AG10803 (cell line): Measurements from ENCODE around the gene SH3BP5.

Experiments used
- DNase-seq: peaks from one replicate; pipeline ENCODE4 v3.0.0; 2010; ENCODE audit warnings: low read depth
- H3K4me3 ChIP-seq: 2 replicates; pipeline ENCODE4 v1.5.1; 2011; ENCODE audit warnings: mild to moderate bottlenecking, low read length, control low read depth
- TF ChIP-seq, protein P1 (sequence below): conservative IDR thresholded peaks from 2 replicates; pipeline ENCODE4 v1.5.1; 2011; ENCODE audit warnings: mild to moderate bottlenecking, low read length, control low read depth, inconsistent platforms

Gene SH3BP5

DNA sequence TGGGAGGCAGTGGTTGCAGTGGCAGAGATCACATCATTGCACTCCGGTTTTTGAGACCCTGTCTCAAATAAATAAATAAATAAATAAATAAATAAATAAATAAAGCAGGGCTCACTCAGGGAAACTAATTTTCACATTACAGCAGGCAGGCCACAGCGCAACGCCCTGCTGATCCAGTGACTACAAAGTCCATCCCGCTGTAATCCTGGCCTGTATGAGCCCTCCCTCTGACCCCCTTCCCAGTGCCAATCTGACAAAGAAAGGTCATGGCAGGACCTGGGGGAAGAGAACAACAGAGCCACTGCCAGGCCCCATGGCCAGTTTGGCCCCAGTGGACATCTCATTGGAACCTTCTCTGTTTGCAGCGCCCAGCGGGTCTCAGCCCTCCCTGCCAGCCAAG, 9.3 kb downstream of the SH3BP5 start:
- TF ChIP-seq, protein P1, sequence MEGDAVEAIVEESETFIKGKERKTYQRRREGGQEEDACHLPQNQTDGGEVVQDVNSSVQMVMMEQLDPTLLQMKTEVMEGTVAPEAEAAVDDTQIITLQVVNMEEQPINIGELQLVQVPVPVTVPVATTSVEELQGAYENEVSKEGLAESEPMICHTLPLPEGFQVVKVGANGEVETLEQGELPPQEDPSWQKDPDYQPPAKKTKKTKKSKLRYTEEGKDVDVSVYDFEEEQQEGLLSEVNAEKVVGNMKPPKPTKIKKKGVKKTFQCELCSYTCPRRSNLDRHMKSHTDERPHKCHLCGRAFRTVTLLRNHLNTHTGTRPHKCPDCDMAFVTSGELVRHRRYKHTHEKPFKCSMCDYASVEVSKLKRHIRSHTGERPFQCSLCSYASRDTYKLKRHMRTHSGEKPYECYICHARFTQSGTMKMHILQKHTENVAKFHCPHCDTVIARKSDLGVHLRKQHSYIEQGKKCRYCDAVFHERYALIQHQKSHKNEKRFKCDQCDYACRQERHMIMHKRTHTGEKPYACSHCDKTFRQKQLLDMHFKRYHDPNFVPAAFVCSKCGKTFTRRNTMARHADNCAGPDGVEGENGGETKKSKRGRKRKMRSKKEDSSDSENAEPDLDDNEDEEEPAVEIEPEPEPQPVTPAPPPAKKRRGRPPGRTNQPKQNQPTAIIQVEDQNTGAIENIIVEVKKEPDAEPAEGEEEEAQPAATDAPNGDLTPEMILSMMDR, result no peak
- no peak overlapping the region for H3K4me3 ChIP-seq
- no peak for DNase-seq

DNA sequence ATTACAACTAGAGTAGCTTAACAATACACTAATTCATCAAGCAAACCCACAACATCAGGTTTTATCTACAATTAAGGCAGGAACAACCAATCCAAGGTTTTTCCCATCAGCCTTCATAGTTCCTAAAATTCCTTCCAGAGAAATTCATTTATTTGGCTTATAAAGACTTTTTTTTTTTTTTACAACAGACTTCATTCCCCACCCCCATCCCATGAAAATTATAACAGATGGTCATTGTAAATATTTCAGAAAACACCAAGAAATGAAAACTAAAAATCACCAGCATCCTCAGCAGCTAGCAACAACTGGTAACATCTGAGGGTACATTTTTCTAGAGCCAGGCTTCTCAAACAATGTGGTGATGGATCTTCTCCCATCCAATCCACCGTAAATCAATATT, 11.0 kb downstream of the SH3BP5 start:
- no peak overlapping the region for H3K4me3 ChIP-seq
- TF ChIP-seq, protein P1, result no peak
- DNase-seq, result no peak

DNA sequence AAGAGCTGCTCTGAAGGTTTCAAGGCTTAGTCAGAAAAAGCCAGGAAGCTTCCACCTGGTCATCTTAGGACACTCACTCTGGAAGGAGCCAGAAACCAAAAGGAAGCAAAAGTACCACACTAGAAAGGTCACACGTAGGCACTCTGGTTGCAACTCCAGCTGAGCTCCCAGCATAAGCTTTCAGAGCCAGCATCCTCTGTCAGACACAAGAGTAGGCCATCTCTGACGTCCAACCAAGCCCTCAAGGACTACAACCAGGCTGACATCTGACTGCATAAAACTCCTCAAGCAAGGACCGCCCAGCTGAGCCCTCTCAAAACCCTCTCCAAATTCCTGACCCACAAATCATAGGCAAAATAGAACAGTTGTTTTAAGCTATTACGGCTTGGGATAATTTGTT, 12.8 kb downstream of the SH3BP5 start:
- DNase-seq, result peak; percentile 79
- TF ChIP-seq, protein P1, result no peak
- no peak overlapping the region for H3K4me3 ChIP-seq

DNA sequence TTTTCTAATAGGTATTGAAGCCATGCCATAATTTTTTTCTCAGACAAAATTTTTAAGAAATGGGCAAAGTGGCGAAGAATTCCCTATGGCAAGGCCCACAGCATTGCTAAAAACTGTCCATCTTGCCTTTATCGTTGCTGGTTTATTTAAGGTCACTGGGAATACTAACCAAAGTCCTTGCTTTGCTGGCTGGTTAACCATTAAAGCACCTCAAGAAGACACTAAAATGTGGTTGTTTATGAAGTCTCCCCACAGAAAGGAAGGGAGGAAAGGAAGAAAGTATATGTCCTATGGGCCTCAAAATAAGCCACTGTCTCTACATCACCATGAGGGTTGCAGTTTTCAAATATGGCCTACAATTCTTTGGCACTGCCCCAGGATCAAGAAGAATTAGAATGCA, 13.2 kb downstream of the SH3BP5 start:
- H3K4me3 ChIP-seq, result no peak overlapping the region
- DNase-seq, result no peak
- TF ChIP-seq, protein P1, result no peak

DNA sequence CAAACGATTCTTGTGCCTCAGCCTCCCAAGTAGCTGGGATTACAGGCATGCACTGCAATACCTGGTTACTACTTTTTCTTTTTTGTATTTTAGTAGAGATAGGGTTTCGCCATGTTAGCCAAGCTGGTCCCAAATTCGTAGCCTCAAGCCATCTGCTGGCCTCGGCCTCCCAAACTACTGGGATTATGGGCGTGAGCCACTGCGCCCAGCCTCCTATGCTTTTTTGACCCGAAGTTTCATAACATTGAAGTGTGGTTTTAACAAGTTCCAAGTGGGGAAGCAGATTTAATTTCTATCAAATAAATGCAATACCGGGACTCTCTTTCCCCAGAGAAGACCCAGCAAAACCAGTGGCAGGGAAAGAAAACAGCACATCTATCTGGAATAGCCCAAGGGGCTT, 13.7 kb downstream of the SH3BP5 start:
- TF ChIP-seq, protein P1, result no peak
- no peak for DNase-seq
- no peak overlapping the region for H3K4me3 ChIP-seq

DNA sequence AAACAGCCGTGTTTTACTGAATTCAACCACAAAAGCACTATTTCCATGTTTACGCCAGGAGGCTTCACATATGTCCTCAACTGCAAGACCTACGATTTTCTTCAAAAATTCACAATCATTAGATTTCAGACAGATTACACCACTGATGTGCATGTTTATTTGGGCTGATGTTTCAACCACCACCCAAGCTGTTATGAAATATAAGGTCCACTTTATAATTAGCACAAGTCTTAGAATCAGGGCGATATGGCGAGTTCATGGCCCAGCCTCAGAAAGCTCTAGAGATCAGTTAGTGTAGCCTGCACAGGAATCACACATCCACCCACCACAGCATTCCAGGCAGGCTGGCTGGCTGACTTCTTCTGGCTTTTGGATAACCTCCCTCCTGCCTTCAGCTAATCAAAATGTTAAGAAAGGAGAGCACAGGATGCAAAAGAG, 15.4 kb downstream of the SH3BP5 start:
- TF ChIP-seq, protein P1, result no peak

DNA sequence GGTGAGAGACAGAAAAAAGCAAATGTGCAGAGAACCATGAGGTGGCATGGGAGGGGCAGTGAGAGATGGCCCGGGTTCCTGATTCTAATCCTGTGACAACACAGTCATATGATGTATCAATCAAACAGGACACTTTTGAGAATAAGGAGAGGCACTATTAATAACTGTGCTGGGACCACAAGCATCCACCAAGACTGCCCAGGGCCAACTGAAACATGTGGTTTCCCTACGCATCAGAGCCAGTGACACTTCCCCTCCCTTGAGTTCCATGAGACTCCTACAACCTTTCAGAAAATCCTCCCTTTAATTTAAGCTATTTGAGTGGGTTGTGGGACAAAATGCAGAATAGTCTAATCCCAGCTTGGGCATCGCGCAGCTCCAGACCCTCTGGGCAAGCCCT, 17.4 kb downstream of the SH3BP5 start:
- H3K4me3 ChIP-seq, result no peak overlapping the region
- DNase-seq, result peak; percentile 79
- TF ChIP-seq, protein P1, result no peak

More for the DNA sequence above, 15.4 kb downstream of the SH3BP5 start:
- peak; percentile 82 for DNase-seq
- H3K4me3 ChIP-seq, result no peak overlapping the region
